HG02642 (cell line): Measurements from ENCODE around the gene AREL1.

Experiments used
- ATAC-seq: cut with Tn5 transposase; IDR thresholded peaks from one replicate; pipeline ENCODE4 v1.9.1; 2021; ENCODE audit warnings: mild to moderate bottlenecking; ENCODE audit not compliant: unreplicated experiment, poor library complexity

AREL1 gene

GRCh38 chr14:74702293-74702692, 10.6 kb downstream of the AREL1 start:
- no peak for ATAC-seq

- no peak for ATAC-seq
Observed at GRCh38 chr14:74698465-74698864, 14.4 kb downstream of the AREL1 start.

- no peak for ATAC-seq
Observed at GRCh38 chr14:74697976-74698375, 14.9 kb downstream of the AREL1 start.

GRCh38 chr14:74697543-74697942, 15.3 kb downstream of the AREL1 start:
- no peak for ATAC-seq

- no peak for ATAC-seq
Observed at GRCh38 chr14:74697011-74697410, 15.9 kb downstream of the AREL1 start.

GRCh38 chr14:74695406-74695805, 17.5 kb downstream of the AREL1 start:
- ATAC-seq = no peak

- ATAC-seq = no peak
Observed at GRCh38 chr14:74693191-74693590, 19.7 kb downstream of the AREL1 start.

GRCh38 chr14:74691456-74691855, 21.4 kb downstream of the AREL1 start:
- no peak for ATAC-seq

GRCh38 chr14:74685921-74686678, 26.8 kb downstream of the AREL1 start:
- ATAC-seq = no peak

- no peak for ATAC-seq
Observed at GRCh38 chr14:74685056-74685455, 27.8 kb downstream of the AREL1 start.

GRCh38 chr14:74684434-74684833, 28.4 kb downstream of the AREL1 start:
- no peak for ATAC-seq

- no peak for ATAC-seq
Observed at GRCh38 chr14:74683406-74683805, 29.5 kb downstream of the AREL1 start.

GRCh38 chr14:74682169-74682952, 30.5 kb downstream of the AREL1 start:
- ATAC-seq = no peak

GRCh38 chr14:74675219-74675618, 37.7 kb downstream of the AREL1 start:
- no peak for ATAC-seq

GRCh38 chr14:74673768-74674167, 39.1 kb downstream of the AREL1 start:
- no peak for ATAC-seq

- ATAC-seq = no peak
Observed at GRCh38 chr14:74671789-74672188, 41.1 kb downstream of the AREL1 start.

- ATAC-seq = no peak
Observed at GRCh38 chr14:74670726-74671411, 42.0 kb downstream of the AREL1 start.

- ATAC-seq = no peak
Observed at GRCh38 chr14:74669846-74670245, 43.0 kb downstream of the AREL1 start.

GRCh38 chr14:74669256-74669655, 43.6 kb downstream of the AREL1 start:
- ATAC-seq = no peak

- no peak for ATAC-seq
Observed at GRCh38 chr14:74667758-74668157, 45.1 kb downstream of the AREL1 start.

- ATAC-seq = no peak
Observed at GRCh38 chr14:74664717-74665116, 48.2 kb downstream of the AREL1 start.
